Activated naive CD4-positive, alpha-beta T cell treated with Interleukin-2 at 50 U/mL for 16 hours (primary cell): ENCODE data around the gene SEMA3A.
"Not testable (repeated sequence)": the region's sequence is repeated elsewhere in the genome, so short reads cannot be mapped to it uniquely, and the experiment has no call there.

Experiments
- DNase-seq: peaks from one replicate; pipeline ENCODE4 v3.0.0-alpha.2; 2020

The SEMA3A gene

DNA sequence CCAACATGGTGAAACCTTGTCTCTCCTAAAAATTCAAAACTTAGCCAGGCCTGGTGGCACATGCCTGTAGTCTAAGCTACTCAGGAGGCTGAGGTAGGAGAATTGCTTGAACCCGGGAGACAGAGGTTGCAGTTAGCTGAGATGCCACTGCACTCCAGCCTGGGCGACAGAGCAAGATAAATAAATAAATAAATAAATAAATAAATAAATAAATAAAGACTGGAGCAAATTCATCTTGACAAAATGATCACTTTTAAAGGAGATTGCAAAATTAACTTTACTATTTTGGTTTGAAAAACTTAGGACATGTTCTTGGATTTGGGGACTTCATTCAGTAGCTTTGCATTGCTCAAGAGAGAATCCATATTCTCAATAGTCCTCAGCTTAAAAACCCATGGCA lies 137.0 kb downstream of the SEMA3A start:
- no peak for DNase-seq

DNA sequence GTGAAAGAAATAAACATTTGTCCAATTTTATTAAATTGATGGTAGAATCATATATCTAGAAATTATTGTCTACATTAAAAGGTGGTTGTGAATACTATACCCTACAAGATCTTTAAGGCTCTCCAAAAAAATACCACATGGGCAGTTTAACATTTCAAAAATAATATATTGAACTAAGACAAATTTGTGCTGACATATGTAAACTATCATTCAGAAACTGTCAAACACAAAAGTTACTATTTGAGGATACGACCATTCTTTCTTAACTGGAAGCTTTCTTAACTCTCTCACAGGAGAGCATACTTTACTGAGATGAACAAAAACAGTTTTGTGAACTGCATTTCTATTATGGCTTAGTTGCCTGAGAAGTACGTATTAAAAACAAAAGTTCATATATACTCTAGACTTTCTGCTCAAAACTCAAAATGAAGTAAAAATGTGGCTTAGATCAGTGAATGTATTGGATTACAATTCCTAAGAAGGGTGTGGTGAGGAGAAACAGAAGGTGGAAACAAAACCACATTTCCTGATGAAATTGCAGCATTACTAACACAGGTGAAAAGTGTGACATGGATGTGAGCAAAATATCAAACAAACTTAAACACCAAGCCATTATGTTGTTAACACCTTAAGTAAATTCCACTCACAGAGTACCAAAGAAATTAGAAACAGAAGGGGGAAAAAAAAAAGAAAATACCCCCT lies 138.5 kb downstream of the SEMA3A start:
- DNase-seq: no peak

DNA sequence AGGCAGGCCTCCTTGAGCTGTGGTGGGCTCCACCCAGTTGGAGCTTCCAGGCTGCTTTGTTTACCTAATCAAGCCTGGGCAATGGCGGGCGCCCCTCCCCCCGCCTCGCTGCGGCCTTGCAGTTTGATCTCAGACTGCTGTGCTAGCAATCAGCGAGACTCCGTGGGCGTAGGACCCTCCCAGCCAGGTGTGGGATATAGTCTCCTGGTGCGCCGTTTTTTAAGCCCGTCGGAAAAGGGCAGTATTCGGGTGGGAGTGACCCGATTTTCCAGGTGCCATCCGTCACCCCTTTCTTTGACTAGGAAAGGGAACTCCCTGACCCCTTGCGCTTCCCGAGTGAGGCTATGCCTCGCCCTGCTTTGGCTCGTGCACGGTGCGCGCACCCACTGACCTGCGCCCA lies 139.4 kb downstream of the SEMA3A start:
- DNase-seq: not testable (repeated sequence)

DNA sequence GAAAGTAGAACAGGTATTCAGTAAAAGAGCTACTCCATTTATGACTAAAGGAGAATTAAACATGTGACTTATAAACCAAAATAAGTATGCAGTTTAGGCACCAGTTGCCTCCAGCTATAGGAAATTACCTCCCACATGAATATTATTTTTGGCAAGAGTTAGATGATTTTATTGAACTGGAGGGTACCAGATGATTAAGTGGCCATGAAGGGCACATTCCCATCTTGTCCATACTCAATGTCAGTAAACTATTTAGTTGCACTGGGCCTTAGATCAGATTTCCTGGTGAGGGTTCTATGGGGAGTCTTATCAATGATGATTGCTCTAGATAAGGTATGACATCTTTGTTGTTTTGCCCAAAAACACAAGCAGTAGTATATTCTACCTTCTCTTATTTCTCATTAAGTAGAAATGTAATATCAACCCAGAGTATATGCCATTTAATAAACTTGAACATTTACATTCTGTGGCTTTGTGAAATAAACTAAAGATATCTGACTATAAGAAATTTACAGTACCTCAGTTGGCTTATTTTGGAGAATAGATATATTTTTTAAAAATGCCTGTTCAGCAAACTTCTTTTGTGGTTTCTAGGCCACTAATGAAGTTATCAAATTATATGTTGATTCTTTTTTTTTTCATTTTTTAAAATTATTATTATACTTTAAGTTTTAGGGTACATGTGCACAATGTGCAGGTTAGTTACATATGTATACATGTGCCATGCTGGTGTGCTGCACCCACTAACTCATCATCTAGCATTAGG lies 145.3 kb downstream of the SEMA3A start:
- DNase-seq: no peak

DNA sequence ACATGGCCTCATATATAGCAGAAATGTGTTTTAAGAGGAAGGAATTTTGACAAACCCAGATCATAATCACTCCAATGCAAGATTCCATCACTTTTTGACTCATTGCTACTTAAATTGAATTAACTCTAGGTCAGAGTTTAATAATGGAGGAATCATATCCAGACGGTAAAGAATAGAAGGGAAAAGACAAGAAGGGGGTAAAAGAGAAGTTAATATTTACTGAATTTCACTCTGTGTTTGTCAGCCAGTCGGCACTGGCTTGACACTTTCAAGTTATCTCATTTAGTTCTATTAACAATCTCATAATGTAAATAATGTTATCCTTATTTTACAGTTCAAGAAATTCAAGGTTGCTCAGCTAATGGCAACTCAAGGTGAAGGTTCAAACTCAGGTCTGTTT lies 147.5 kb downstream of the SEMA3A start:
- DNase-seq: no peak

DNA sequence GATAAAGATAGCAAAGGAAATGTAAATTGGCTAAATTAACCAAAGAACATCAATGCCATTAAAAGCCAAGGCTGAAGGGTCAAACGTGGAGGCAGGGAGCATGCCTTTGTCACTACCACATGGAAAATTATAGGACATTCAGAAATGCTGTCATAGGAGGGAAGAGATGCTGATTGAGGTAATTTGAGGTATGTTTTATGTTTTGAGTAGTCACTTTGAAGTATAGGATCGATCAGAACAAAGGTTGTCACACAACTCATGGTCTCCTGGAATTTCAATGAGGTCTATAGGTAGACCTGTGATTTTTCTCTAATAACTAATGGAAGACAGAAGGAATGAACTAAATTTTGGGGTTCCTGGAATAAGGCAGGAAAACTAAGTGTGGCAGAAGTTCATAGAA lies 149.8 kb downstream of the SEMA3A start:
- DNase-seq: no peak

DNA sequence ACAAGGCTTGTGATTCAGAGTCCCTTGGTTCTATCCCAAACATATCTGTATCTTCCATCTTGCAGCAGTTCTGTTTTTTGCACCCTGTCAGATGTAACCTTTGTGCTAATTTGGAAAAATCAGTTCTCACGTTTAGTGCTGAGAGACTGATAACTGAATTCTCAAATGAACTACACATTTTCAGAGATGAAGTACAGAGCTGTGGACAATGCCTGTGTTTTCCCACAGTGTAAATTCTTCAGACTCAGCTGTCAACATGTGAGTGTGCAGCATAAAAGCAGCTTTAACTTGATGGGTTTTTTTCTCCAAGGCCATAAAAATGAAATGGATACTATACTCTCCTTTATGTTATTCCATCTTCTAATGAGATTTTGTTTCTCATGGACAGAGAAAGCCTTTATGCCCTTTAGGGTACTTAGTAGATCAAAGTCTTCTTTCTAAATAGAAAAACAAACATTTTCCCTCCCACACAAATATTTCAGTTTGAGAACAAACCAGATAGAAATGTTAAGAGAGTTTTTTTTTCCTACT lies 150.9 kb downstream of the SEMA3A start:
- DNase-seq: no peak

DNA sequence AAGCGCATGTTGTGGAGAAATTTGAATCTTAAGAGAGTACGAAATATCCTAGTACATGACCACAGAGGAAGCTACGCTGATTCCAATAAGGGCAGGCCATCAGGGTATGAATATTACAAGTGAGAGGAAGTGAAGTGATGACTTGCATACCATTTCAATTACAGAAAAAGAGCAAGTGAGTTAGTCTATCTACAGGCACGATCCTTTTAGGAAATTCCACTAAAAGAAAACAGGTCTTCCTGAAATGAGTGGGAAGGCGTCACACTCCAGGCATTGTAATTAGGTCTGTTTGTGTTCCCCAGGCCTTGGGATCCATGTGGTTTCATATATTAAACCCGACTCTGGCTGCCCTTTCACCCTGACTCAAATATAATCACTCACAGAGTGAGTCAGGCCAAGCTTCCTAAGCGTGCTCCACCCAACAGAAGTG lies 152.5 kb downstream of the SEMA3A start:
- no peak for DNase-seq

DNA sequence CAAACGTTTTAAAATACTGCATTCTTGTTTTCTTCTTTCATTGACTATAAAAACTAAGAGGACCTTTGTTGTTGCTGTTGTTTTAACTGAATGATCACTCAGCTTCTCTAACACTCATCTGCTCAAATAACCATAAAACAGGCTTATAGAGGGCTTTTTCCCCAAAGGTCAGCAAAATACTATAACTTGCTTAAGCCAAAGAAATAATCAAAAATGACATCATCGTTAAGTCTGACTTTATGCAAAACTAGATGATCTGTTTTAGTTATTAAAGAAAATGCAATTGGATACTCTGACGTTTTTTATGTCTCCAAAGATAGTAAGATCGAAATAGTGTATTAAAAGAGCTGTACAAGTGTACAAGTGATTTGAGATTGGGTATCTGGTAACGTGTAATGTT lies 152.9 kb downstream of the SEMA3A start:
- DNase-seq: no peak

DNA sequence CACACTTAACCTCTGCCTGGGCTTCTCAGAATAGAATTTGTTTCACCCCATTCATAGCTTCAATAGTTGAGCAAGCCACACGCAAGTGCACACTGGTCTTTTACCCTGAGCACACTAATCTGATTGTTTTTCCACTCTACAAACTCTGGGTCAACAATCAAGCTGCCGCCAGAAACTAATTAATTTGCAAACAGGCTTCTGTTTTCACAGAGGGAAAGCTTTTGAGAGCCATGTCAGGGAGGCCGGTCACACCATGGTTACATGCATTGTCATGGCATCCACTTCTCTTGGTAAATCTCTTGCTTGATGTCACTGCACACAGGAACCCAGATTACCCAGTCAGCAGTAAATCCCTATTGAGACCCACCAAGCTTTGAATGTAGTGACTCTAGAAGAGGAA lies 154.2 kb downstream of the SEMA3A start:
- no peak for DNase-seq

DNA sequence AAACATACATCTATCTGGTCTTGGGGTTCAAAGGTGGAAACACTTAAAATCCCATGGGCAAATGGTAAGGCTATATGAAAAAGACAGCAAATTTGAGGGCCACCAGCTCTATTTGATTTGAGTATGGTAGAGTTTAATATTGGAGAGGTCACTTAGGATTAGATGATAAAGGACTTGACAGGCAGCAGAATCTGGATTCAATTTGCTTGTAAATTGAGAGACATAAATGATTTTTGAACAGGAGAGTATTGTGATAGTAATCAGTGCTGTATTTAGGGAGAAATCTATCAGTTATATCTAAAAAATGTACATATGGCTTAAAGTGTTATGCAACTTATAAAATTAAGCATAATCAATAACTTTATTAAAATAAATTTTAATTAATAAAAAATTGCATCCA lies 155.2 kb downstream of the SEMA3A start:
- no peak for DNase-seq

DNA sequence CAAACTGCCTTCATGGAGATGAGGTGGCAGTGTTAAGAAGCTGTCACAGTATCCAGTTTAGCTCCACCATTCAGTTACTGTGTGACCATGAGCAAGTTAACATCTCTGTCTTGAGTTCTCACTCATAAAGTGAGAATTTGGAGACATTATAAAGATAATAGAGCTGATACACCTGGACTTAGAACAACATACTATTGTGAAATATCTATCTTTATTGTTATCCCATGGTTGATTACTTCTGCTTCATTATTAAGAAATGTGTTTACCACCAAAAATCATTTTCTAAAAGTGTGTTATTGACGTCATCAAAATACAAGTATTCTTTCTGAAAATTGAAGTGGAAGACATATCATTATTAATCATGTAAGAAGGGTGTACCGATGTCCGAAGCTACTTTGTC lies 166.9 kb downstream of the SEMA3A start:
- DNase-seq: no peak

DNA sequence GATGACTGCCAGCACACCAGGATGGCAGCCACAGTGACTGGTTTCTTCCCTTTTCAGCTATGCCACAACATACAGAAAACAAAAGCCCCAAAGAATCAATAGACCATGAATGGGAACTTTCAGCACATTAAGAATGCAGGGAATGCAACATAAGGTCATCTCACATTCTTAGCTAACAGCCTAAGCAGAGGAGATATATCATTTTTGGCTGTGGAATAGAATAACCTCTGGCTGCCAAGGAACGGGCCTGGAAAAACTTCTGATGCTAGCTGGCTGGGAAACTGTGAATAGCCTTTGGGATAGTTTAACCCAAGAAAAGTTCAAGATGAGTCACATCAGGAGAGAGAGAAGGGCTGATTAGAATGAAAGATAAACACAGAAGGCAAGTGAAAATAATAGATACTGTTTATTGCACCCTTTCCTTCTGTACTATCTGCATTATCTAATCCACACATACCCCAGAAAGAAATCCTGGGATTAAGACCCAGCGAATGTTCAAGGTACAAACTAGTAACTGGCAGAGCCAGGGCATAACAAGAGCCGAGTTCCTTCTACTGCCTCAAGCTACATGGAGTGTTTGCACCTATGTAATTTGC lies 169.2 kb downstream of the SEMA3A start:
- no peak for DNase-seq

DNA sequence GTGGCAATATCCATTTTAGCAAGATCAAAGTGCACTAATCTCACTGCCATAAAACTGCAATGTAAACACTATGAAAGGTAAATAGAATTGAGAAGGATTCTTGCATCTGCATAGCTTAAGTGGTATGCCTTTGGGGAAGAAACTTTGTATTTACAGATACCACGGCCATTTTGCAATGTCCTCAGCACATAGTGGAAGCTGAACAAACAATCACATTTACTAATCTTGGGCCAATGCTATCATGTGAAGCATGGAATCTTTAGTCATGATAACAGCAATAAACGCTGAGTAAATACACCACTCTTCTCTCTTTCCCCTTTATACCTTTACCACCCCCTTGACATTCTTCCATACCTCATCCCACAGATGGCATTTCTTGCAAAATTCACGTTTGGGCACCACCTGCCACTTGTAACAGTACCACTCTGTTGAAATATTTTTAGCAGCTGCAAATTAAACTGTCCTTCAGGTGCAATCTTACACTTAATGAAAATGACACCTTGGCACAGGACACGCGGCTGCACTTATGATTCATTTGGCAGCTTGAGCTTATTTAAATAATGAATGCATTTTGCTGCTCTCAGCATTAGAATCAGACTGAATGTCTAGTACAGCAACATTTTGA lies 171.8 kb downstream of the SEMA3A start:
- DNase-seq: no peak

DNA sequence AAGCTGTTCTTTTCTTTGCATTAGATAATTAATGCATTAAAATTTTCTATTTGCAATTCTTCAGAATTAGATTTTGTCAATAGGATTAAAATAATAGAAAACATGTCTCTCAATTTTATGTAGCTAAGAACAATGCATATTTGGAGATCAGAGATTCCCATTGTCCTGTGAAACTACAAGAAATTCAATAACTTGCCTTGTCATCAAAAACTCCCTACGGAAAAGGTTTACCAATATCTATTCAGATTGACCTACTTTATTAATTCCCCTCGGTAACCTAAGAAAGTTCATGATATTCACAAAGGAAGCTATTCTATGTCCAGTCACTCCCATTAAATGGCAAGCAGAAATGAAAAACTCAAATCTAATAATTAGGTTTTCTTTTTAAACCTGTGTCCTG lies 172.6 kb downstream of the SEMA3A start:
- DNase-seq: no peak

DNA sequence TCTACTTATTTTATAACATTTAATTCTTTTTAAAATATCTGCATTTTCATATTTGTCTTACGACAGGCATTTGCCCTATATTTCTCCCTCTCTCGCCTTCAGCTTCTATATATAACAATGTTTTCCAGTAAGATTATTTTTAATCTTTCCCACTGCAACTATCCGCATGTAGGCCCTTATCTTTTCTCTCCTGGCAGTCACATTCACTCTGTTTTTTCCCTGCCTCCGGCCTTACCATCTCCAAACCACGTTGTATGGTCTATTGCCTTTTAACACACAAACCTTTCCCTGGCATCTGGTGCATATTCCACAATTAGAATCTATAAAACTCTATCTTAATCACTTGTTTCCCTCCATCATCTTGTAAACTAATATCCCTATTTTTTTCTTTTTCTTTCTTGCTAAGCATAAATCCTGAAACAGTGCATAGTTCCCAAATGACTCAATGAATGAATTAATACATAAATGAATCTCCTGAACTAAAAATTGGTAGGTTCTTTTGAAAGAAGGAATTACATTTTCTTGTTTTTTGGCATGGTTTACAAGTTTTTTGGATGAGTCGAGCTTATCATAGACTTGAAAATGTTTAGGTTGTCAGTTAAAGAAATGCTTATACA lies 173.2 kb downstream of the SEMA3A start:
- DNase-seq: no peak

DNA sequence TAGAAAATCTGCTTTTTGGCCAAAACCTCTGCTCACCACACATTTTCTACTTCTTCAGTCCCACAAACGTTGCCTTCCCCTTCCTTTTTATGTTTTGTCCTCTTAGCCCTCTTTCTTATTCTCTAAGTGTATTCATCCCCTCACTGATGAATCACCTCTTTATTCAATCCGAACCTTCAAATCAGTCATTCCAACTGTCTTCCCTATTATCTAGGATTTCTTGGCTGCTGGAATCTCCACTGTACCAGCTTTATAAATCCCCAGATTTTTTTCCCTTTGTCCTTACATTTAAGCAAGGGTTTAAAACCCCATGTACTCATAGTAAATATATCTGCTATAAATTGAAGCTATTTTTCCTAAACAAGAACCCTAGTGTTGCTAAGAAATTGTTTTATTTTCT lies 176.9 kb downstream of the SEMA3A start:
- no peak for DNase-seq

DNA sequence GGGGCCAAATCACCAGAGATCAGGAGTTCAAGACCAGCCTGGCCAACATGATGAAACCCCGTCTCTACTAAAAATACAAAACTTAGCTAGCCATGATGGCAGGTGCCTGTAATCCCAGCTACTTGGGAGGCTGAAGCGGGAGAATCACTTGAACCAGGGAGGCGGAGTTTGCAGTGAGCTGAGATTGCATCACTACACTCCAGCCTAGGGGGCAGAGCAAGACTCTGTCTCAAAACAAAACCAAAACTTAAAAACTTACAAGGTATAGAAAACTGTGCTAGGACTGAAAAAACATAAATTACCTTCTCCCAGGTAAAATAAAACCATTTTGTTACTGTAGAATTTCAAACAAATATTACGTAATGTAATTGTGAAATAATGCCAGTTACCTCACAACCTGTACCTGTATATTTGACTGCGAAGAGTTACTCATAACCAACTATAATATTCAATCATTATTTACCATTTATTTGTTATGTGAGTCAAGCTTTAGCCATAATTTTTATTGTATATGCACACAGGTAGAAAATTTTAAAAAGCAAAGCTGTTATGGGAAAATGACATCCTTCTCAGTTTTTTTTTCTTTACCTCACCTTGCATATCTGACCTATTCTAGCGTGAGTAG lies 180.9 kb downstream of the SEMA3A start:
- no peak for DNase-seq

DNA sequence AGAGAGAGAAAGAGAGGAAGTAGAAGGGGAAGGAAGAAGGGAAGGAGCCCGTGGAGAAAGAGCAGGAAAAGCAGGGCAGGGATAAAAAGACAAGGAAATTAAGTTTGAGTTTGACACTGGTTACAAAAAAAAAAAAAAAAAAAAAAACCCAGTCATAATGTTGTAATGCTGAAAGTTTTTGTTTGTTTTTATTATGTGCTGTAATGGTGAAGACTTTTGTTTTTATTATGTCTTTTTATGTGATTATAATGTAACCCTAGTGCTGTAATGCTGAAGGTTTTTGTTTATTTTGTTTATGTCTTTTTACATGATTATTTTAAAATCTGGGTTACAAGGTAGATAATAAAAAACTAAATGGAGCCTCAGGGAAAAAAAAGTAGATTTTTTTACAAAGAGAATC lies 184.8 kb downstream of the SEMA3A start:
- DNase-seq: no peak

DNA sequence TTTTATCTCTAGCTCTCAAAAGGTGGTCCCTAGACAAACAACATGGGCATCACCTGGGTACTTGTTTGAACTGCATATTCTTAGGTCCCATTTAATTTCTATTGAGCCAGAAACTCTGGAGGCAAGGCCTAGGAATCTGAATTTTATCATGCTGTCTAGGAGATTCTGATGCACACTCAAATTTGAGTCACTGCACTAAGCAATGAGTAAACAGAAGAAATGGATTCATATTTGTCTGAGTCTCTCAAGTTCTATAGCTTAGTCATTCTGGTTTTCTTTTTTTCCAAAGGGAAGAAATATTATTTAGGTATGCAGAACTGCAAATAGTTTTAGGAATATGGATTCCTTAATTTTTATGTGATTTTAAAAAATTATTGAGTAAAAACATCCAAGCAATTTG lies 185.5 kb downstream of the SEMA3A start:
- DNase-seq: no peak

DNA sequence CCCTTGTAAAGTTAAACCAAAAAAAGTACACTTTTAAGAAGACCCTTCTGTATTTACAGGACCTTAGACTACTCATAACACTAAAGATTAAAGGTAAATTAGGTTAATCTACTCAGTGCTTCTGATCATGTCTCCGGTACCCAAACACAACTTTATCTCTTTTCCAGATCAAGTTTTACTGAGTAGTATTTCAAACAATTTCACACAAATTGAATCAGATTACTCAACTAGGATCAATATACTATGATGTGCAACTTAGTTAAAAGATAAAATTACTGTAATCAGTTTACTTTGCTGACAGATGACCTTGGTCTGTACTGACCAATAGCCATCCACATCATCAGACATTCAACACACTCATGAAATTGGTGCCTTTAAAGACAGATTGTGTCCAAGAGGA lies 191.4 kb downstream of the SEMA3A start:
- DNase-seq: no peak

DNA sequence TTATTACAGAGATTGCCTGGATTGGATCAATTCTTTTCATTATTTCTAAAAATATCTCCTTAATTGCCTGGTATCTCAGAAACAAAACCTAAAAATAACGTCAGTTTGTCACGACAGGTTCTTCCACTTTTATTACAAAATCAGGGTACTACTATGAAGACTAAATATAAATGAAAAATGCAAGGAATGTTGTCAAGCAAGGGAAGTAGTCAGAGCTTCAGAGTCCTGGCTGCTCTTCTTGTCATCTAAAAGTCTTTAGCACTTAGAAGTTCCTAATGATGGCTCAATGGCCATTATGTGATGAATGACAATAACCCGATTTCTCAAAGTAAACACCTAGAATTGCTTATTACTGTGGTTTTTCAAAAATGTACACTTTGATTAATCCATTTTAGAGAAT lies 192.2 kb downstream of the SEMA3A start:
- DNase-seq: no peak

DNA sequence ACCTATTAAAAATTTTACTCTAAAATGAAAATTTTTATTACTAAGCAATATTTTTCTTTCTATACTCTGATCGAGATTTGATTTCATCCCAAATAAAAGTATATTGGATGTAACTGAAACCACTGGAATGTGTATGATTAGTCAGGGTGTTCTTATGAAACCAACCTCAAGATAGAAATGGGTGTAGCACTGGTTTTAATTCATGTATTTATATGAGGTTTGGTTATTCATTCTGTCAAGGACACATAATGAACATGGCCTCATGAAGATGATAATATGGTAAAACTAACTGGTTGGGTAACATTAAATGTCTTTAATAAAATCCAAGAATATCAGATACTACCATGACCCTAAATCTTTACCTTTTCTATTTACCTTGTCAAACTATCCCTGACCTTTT lies 197.7 kb downstream of the SEMA3A start:
- DNase-seq: no peak
